ENCODE results near the gene SPATC1L.
"Not testable (repeated sequence)": the region's sequence is repeated elsewhere in the genome, so short reads cannot be mapped to it uniquely, and the experiment has no call there.

SPATC1L gene

GRCh38 chr21:46214478-46215340 is 30.4 kb upstream of the SPATC1L start:
- DNase-seq: no peak

GRCh38 chr21:46213620-46214286 is 29.5 kb upstream of the SPATC1L start:
- peak; percentile 6 for DNase-seq

GRCh38 chr21:46212721-46213484 is 28.6 kb upstream of the SPATC1L start:
- no peak for DNase-seq

GRCh38 chr21:46211786-46212720 is 27.8 kb upstream of the SPATC1L start:
- no peak for DNase-seq

GRCh38 chr21:46211376-46211775 is 27.1 kb upstream of the SPATC1L start:
- no peak for DNase-seq

GRCh38 chr21:46210378-46211136 is 26.3 kb upstream of the SPATC1L start:
- no peak for DNase-seq

GRCh38 chr21:46208761-46209721 is 24.8 kb upstream of the SPATC1L start:
- DNase-seq: no peak

GRCh38 chr21:46207920-46208591 is 23.8 kb upstream of the SPATC1L start:
- no peak for DNase-seq

- DNase-seq: no peak
Measured at GRCh38 chr21:46207006-46207919, 23.0 kb upstream of the SPATC1L start.

GRCh38 chr21:46206163-46207005 is 22.1 kb upstream of the SPATC1L start:
- DNase-seq: no peak

GRCh38 chr21:46205766-46206162 is 21.5 kb upstream of the SPATC1L start:
- no peak for DNase-seq

- DNase-seq: no peak
Measured at GRCh38 chr21:46205166-46205565, 20.9 kb upstream of the SPATC1L start.

GRCh38 chr21:46203203-46203600 is 18.9 kb upstream of the SPATC1L start:
- DNase-seq: no peak

- no peak for DNase-seq
Measured at GRCh38 chr21:46202592-46203202, 18.4 kb upstream of the SPATC1L start.

- DNase-seq: not testable (repeated sequence)
Measured at GRCh38 chr21:46200877-46201803, 16.9 kb upstream of the SPATC1L start.

All from fibroblast of upper back skin (primary cell).